H7 (cell line): ENCODE measurements around the gene EEF1E1. TPM values are rescaled to one million over a fixed set of nuclear protein-coding genes. Genes with fewer than 3 reads are reported as not detected.
A peak's percentile ranks its signal among the peaks of the same experiment; 100 is the strongest.

ENCODE experiments used
- DNase-seq: peaks from one replicate; pipeline ENCODE4 v3.0.0; 2012
- H3K27me3 ChIP-seq: 2 replicates; pipeline ENCODE4 v1.6.0; 2011; ENCODE audit warnings: mild to moderate bottlenecking, low read length; ENCODE audit not compliant: control insufficient read depth, insufficient read depth
- H3K36me3 ChIP-seq: replicated peaks from 2 replicates; pipeline ENCODE4 v1.5.1; 2011; ENCODE audit warnings: low read length; ENCODE audit not compliant: control insufficient read depth, insufficient read depth
- H3K4me3 ChIP-seq: 2 replicates; pipeline ENCODE4 v1.5.1; 2011; ENCODE audit warnings: low read depth, mild to moderate bottlenecking, control low read depth, low read length, moderate library complexity; ENCODE audit not compliant: insufficient read depth
- total RNA-seq: library from RNA; depleted of rRNA; stranded (reverse); fragments of >200 nt; shearing (Covaris generic); gene quantifications from 2 replicates; pipeline ENCODE4 v1.2.3, GENCODE V29; 2014; rRNA removed

Gene EEF1E1
- total RNA-seq, result 99.8 and 109 TPM in 2 replicates

GRCh38 chr6:8102122-8102958, at the start of gene EEF1E1:
EEF1E1 (minus strand) TSS chr6:8102548; CDS start chr6:8102521, 27 bp downstream.
- H3K27me3 ChIP-seq, result no peaks in the 10 kb centered on the region
- H3K36me3 ChIP-seq, result no peaks in the 10 kb centered on the region
- DNase-seq, result peak; percentile 95
- H3K4me3 ChIP-seq, result peak within 1 kb of the TSS; percentile 79

- no peaks in the 10 kb centered on the region for H3K36me3 ChIP-seq
- no peak for DNase-seq
Observed at GRCh38 chr6:8149350-8149749, 47.0 kb upstream of the EEF1E1 start.

GRCh38 chr6:8143945-8144344, 41.6 kb upstream of the EEF1E1 start:
- Histone ChIP-seq H3K36me3 (no peaks in the 10 kb centered on the region), H3K4me3 (no peak overlapping the region), H3K27me3 (no peaks in the 10 kb centered on the region)
- no peak for DNase-seq

More at GRCh38 chr6:8149350-8149749, 47.0 kb upstream of the EEF1E1 start:
- Histone ChIP-seq H3K27me3 (no peaks in the 10 kb centered on the region), H3K4me3 (no peak overlapping the region)

GRCh38 chr6:8139451-8139850, 37.1 kb upstream of the EEF1E1 start:
- H3K4me3 ChIP-seq, result no peak overlapping the region
- DNase-seq, result no peak
- H3K36me3 ChIP-seq, result no peaks in the 10 kb centered on the region
- no peaks in the 10 kb centered on the region for H3K27me3 ChIP-seq

GRCh38 chr6:8137529-8137939, 35.2 kb upstream of the EEF1E1 start:
- DNase-seq, result no peak
- no peaks in the 10 kb centered on the region for H3K36me3 ChIP-seq
- no peak overlapping the region for H3K4me3 ChIP-seq
- H3K27me3 ChIP-seq, result no peaks in the 10 kb centered on the region

- Histone ChIP-seq H3K4me3 (no peak overlapping the region), H3K36me3 (no peaks in the 10 kb centered on the region), H3K27me3 (no peaks in the 10 kb centered on the region)
- DNase-seq, result no peak
Observed at GRCh38 chr6:8135276-8135675, 32.9 kb upstream of the EEF1E1 start.

GRCh38 chr6:8132130-8132529, 29.8 kb upstream of the EEF1E1 start:
- H3K36me3 ChIP-seq, result no peaks in the 10 kb centered on the region
- no peak overlapping the region for H3K4me3 ChIP-seq
- DNase-seq, result no peak
- H3K27me3 ChIP-seq, result no peaks in the 10 kb centered on the region

GRCh38 chr6:8131265-8131897, 29.0 kb upstream of the EEF1E1 start:
- H3K27me3 ChIP-seq, result no peaks in the 10 kb centered on the region
- H3K36me3 ChIP-seq, result no peaks in the 10 kb centered on the region
- H3K4me3 ChIP-seq, result no peak overlapping the region
- DNase-seq, result peak; percentile 57

- DNase-seq, result no peak
- Histone ChIP-seq H3K4me3 (no peak overlapping the region), H3K27me3 (no peaks in the 10 kb centered on the region), H3K36me3 (no peaks in the 10 kb centered on the region)
Observed at GRCh38 chr6:8130399-8130798, 28.1 kb upstream of the EEF1E1 start.

GRCh38 chr6:8123236-8123635, 20.9 kb upstream of the EEF1E1 start:
- H3K27me3 ChIP-seq, result no peaks in the 10 kb centered on the region
- DNase-seq, result no peak

GRCh38 chr6:8114956-8115355, 12.6 kb upstream of the EEF1E1 start:
- H3K27me3 ChIP-seq, result no peaks in the 10 kb centered on the region
- DNase-seq, result no peak
- no peak overlapping the region for H3K4me3 ChIP-seq
- H3K36me3 ChIP-seq, result no peaks in the 10 kb centered on the region

More at GRCh38 chr6:8123236-8123635, 20.9 kb upstream of the EEF1E1 start:
- Histone ChIP-seq H3K36me3 (no peaks in the 10 kb centered on the region), H3K4me3 (no peak overlapping the region)

GRCh38 chr6:8113131-8113654, 10.8 kb upstream of the EEF1E1 start:
- Histone ChIP-seq H3K4me3 (no peak overlapping the region), H3K27me3 (no peaks in the 10 kb centered on the region), H3K36me3 (no peaks in the 10 kb centered on the region)
- DNase-seq, result no peak

GRCh38 chr6:8110725-8111124, 8.4 kb upstream of the EEF1E1 start:
- no peak for DNase-seq
- Histone ChIP-seq H3K36me3 (no peaks in the 10 kb centered on the region), H3K27me3 (no peaks in the 10 kb centered on the region), H3K4me3 (no peak overlapping the region)

- Histone ChIP-seq H3K36me3 (no peaks in the 10 kb centered on the region), H3K27me3 (no peaks in the 10 kb centered on the region), H3K4me3 (no peak overlapping the region)
- no peak for DNase-seq
Observed at GRCh38 chr6:8110117-8110721, 7.9 kb upstream of the EEF1E1 start.
